Measurements from ENCODE around the gene CERS4. TPM values are rescaled to one million over a fixed set of nuclear protein-coding genes. Genes with fewer than 3 reads are reported as not detected.

The CERS4 gene
- polyA plus RNA-seq, 1 donor from 2014 or later: 59.3 TPM

GRCh38 chr19:8253678-8254077, 44.5 kb downstream of the CERS4 start:
- Histone ChIP-seq H3K4me3 (ENCODE audit: low read length) (no peak overlapping the region), H3K27me3 (ENCODE audit: insufficient read depth, low read depth, low read length) (no peaks in the 10 kb centered on the region), H3K36me3 (ENCODE audit: insufficient read depth, low read length) (peaks cover 8% of the 10 kb centered on the region), H3K9me3 (ENCODE audit: low read length) (no peaks in the 10 kb centered on the region), H3K9me2 (ENCODE audit: insufficient read depth, low read length) (no peaks in the 10 kb centered on the region), H4K20me1 (ENCODE audit: insufficient read depth) (no peaks in the 10 kb centered on the region), H3K4me2 (ENCODE audit: low read length) (no peak overlapping the region), H2AFZ (ENCODE audit: low read depth, low read length) (no peak overlapping the region), H3K27ac (ENCODE audit: low read length) (no peak overlapping the region), H3K79me2 (replicated peaks; ENCODE audit: insufficient read depth, low read length) (no peaks in the 10 kb centered on the region), H3F3A (ENCODE audit: insufficient read depth, low read length, poor library complexity, severe bottlenecking) (no peaks in the 10 kb centered on the region), H3K9ac (ENCODE audit: low read length) (no peak overlapping the region)
- TF ChIP-seq EP300 (conservative IDR thresholded peaks at IDR 0.05; ENCODE audit: poor library complexity, severe bottlenecking) (no peak), POLR2AphosphoS5 (IDR thresholded peaks at IDR 0.05) (no peak), TAF1 (IDR thresholded peaks at IDR 0.05; ENCODE audit: low read depth) (no peak), RAD21 (conservative IDR thresholded peaks at IDR 0.05) (no peak), SMC3 (conservative IDR thresholded peaks at IDR 0.05; ENCODE audit: poor library complexity) (no peak), MXI1 (conservative IDR thresholded peaks at IDR 0.05; ENCODE audit: poor library complexity, severe bottlenecking) (no peak), REST (IDR thresholded peaks at IDR 0.05; ENCODE audit: borderline replicate concordance) (no peak), EZH2 (IDR thresholded peaks at IDR 0.05; ENCODE audit: borderline replicate concordance, insufficient read depth, low read length, poor library complexity, severe bottlenecking) (no peak)
- TF ChIP-seq, protein P1, sequence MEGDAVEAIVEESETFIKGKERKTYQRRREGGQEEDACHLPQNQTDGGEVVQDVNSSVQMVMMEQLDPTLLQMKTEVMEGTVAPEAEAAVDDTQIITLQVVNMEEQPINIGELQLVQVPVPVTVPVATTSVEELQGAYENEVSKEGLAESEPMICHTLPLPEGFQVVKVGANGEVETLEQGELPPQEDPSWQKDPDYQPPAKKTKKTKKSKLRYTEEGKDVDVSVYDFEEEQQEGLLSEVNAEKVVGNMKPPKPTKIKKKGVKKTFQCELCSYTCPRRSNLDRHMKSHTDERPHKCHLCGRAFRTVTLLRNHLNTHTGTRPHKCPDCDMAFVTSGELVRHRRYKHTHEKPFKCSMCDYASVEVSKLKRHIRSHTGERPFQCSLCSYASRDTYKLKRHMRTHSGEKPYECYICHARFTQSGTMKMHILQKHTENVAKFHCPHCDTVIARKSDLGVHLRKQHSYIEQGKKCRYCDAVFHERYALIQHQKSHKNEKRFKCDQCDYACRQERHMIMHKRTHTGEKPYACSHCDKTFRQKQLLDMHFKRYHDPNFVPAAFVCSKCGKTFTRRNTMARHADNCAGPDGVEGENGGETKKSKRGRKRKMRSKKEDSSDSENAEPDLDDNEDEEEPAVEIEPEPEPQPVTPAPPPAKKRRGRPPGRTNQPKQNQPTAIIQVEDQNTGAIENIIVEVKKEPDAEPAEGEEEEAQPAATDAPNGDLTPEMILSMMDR (IDR thresholded peaks at IDR 0.05; ENCODE audit: poor library complexity, severe bottlenecking): no peak

DNA sequence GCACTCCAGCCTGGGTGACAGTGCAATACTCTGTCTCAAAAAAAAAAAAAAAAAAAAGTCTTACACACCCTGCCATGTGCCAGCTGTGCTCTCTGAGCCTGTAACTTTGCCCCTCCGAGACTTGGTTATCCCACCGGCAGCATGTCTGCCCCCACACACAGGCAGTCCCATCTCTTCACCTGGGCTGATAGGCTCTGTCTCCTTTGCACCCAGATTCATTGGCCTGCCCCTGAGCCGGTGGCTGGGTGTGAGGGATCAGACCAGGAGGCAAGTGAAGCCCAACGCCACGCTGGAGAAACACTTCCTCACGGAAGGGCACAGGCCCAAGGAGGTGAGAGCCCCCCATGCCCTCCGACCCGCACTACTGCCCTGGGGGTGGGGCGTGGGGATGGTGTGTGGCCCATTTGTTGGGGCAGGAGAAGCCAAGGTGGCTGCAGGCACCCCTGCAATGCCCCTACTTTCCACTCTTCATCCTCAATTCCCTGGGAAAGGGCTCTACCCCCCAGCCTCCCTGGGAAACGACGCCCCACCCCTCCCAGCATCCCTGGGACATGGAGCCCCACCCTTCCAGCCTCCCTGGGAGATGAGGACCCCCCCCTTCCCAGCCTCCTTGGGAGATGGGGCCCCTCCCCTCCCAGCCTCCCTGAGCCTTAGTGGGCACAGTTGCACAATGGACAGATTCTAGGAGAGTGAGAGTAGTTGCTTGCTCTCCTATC, 45.3 kb downstream of the CERS4 start:
- Histone ChIP-seq H3F3A (ENCODE audit: insufficient read depth, low read length, poor library complexity, severe bottlenecking) (no peaks in the 10 kb centered on the region), H3K9ac (ENCODE audit: low read length) (no peak overlapping the region), H3K9me3 (ENCODE audit: low read length) (no peaks in the 10 kb centered on the region), H3K4me3 (ENCODE audit: low read length) (no peak overlapping the region), H4K20me1 (ENCODE audit: insufficient read depth) (no peaks in the 10 kb centered on the region), H3K36me3 (ENCODE audit: insufficient read depth, low read length) (peaks cover 8% of the 10 kb centered on the region), H2AFZ (ENCODE audit: low read depth, low read length) (no peak overlapping the region), H3K79me2 (replicated peaks; ENCODE audit: insufficient read depth, low read length) (no peaks in the 10 kb centered on the region), H3K27ac (ENCODE audit: low read length) (no peak overlapping the region), H3K9me2 (ENCODE audit: insufficient read depth, low read length) (no peaks in the 10 kb centered on the region), H3K27me3 (ENCODE audit: insufficient read depth, low read depth, low read length) (no peaks in the 10 kb centered on the region), H3K4me2 (ENCODE audit: low read length) (no peak overlapping the region)
- no peak for TF ChIP-seq RAD21 (conservative IDR thresholded peaks at IDR 0.05)
- TF ChIP-seq EP300 (conservative IDR thresholded peaks at IDR 0.05; ENCODE audit: poor library complexity, severe bottlenecking): no peak
- no peak for TF ChIP-seq EZH2 (IDR thresholded peaks at IDR 0.05; ENCODE audit: borderline replicate concordance, insufficient read depth, low read length, poor library complexity, severe bottlenecking)
- no peak for TF ChIP-seq TAF1 (IDR thresholded peaks at IDR 0.05; ENCODE audit: low read depth)
- TF ChIP-seq, protein P1 (IDR thresholded peaks at IDR 0.05; ENCODE audit: poor library complexity, severe bottlenecking): no peak
- no peak for TF ChIP-seq MXI1 (conservative IDR thresholded peaks at IDR 0.05; ENCODE audit: poor library complexity, severe bottlenecking)
- TF ChIP-seq SMC3 (conservative IDR thresholded peaks at IDR 0.05; ENCODE audit: poor library complexity): no peak
- TF ChIP-seq REST (IDR thresholded peaks at IDR 0.05; ENCODE audit: borderline replicate concordance): no peak
- TF ChIP-seq POLR2AphosphoS5 (IDR thresholded peaks at IDR 0.05): no peak

Measured in neural cell (in vitro differentiated cells).